Activated T-cell treated with anti-CD3 and anti-CD28 coated beads for 1 hour (primary cell): Measurements from ENCODE around the gene DOCK8.
"Not testable (repeated sequence)": the region's sequence is repeated elsewhere in the genome, so short reads cannot be mapped to it uniquely, and the experiment has no call there.

Experiments
- DNase-seq: peaks from one replicate; pipeline ENCODE4 v3.0.0-alpha.2; 2020; ENCODE audit warnings: low read depth

Gene DOCK8

DNA sequence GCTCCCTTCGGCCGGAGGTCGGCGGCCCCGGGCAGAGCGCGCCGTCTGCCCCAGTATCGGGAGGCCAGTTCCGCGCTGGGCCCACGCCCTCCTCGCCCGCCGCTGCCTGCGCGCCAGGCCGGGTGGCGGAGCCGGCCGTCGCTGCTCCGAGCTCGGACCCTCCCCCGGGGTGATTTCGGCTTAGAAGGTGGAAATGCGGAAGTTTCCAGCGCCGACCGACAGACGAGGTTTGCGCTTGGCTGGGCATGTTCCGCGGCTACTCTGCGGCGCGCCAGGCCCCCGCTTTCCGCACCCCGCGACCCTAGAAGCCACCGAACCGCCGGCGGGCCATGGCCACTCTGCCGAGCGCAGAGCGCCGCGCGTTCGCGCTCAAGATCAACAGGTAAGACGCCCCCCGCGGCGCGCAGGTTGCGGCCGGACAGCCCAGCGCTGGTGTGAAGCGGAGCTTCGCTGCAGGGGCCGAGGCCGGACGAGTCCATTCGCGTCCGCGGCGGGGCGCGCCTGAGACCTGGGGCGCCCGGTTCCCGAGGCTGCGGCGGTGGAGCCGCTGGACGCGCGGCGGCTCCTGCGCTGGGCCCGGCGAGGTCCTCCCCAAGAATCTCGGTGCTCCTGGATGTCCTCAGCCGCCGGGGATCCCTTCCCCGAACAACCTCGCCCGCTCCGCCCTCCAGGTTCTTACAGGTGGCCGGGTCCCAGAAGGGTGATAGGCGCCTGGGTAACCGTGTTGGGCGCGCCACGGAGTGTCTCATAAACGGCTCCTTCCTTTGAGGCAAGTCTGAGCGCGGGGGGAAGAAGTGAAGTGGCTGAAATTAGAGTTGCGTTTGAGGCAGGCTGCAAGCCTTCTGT lies at the start of gene DOCK8:
DOCK8 (plus strand) TSS at position 218 of the 846 bp plus-strand sequence; CDS start at position 330, 112 bp downstream.
- DNase-seq = peak; percentile 31

DNA sequence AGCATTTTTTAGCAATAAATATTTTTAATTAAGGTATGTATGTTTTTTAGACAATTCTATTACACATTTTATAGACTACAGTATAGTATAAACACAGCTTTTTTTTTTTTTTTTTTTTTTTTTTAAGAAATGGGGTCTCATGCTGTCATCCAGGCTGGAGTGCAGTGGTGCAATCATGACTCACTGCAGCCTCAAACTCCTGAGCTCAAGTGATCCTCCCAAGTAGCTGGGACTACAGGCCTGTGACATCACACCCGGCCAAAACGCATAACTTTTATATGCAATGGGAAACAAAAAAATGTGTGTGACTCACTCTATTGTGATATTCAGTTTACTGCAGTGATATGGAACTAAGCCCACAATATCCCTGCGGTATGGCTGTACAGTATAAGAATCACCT lies 44.9 kb upstream of the DOCK8 start:
- not testable (repeated sequence) for DNase-seq

DNA sequence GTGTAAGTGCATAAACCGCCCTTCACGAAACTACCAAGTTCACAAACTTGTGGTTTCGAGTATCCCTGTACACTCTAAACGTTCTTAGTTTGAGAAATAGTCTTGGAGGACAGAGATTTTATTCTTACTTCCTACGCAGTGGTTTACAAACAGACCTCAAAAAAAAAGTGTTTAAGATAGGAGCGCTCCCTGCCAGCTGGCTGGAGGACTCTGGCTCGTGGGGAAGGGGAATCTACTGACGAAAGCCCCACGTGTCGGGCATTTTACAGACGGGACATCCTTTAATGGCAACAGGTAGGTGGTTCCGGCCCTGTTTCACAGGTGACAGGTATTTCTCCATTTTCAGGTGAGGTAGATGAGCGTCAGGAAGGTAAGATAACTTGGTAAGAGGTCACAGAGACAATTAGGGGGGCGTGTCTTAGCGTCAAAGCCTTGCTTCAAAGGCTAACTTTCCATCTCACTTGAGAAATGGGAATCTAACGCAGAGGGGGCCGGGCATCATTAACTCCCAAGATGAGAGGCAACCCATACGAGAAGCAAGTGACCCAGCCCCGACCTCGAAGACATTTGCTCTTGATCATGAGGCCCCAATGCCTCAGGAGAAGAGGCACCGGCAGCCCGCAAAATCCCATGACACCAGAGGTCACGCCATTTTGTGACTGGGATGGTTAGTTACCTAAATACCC lies 36.4 kb upstream of the DOCK8 start:
- DNase-seq = not testable (repeated sequence)

DNA sequence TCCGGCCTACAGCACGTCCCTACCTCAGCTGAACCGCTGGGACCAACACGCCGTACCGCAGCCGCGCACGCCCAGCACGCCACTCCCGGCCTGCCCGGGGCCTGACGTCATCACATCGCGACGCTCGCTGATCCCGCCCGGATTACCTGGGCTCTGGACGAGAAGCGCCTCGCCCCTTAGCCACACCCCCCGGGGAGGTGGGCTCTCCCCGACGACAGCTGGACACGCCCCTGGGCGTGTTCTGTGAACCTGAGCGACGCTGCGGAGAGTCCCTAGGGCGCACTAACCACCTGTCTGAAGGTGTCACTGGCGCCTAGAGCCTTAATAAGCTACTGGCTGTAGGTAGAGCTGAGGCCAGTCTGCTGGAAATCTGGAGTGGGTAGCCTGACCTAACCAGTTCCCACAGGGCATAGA lies 35.7 kb upstream of the DOCK8 start, which contains the start of gene ZNG1A:
ZNG1A (minus strand) TSS at position 87 of the 414 bp plus-strand sequence. CDS start 87 bp downstream, outside the sequence.
- peak; percentile 64 for DNase-seq

DNA sequence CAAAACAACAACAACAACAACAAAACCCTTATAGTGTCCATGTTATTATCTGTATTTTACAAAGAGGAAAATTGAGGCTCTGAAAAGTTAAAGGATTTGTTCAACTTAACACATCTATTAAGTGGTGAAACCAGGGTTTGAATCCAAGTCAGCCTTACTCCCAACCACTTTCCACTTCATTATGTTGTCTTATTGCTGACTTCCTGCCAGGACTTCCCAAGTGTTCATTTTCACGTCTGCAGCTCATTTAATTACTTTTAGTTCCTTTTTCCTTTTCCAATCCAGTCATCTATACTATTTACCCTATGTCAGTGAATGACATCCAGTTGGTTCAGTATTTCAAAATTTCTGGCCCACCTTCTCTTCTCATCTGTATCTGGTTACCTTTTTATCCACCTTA lies 15.1 kb upstream of the DOCK8 start:
- not testable (repeated sequence) for DNase-seq

DNA sequence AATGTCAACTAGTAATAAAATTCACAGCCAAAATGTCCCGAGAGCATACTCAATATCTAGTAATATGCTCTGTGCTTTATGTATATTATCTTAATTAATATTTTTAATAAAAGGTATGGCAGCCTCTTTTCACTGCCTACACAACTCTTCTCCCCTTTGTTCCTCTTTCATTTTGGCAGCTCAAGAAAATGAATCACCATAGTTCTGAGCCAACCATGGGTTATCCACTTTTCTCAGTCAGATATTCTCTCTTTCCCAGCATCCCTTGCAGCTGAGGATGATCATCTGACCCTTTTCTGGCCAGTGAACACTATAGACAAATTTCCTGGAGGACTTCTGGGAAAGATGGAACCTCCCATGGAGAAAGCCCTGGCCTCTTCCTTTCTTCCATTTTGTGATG lies 8.2 kb upstream of the DOCK8 start:
- DNase-seq = no peak

DNA sequence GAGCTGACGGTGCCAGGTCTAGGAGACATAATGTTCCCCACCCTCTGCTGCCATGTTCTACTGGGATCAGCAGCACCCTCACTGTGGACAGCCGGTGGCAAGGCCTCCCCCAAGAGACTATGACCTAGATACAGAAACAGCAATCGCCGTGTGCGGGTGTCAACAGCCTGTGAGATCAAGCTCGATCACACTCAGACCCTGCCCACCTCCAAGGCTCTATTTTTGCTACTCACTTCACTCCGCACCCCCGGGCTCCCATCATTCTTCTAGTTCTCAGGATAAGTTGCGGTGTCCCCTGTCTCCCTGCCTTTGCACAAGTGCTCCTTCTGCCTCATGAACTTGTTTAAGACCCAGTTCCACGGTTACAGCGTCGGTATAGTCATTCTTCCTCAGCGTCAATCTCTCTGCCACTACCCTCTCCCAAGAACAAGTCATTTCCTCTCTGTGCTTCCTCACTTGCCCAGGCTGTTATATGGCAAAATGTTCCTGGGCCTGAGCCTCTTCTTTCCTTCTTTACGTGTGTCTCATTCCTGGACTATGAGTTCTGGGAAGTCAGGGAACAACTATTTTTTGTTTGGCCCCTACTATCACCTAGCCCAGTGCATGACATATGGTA lies 5.4 kb upstream of the DOCK8 start:
- no peak for DNase-seq

DNA sequence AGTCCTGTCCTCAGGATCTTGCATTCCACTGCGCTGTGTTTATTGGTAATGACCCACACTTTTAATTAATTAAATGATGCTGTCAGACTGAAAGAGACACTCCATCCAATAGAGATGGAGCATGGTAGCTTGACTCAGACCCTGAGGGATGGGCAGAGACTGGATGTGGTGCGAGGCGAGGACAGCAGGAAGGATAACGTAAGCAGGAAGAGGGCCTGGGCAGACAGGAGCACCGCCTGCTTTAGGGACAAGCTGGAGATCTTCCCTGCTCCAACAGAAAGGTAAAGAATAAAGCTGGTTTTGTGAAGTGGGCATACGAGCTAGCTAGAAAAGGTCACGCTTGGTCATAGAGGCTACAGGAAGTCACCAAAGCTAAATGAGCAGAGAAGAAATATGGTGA lies 3.6 kb upstream of the DOCK8 start:
- no peak for DNase-seq

DNA sequence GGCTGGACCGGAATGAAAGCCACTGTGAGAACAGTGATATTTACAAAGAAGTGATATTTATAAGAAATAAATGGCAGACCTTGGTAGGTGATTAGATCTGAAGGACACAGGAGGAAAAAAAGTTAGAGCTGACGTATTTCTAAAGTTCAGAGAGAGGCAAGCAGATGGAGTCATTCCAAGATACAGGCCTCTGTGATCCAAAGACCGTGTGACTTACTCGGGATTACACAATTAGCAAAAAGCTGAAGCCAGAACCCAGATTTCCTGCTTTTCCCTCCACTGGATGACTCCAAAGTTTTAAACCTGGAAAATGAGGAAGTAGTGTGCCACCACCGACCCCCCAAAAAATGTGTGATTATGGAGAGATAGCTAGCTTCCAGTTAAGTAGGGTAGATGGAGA lies 3.1 kb upstream of the DOCK8 start:
- no peak for DNase-seq

DNA sequence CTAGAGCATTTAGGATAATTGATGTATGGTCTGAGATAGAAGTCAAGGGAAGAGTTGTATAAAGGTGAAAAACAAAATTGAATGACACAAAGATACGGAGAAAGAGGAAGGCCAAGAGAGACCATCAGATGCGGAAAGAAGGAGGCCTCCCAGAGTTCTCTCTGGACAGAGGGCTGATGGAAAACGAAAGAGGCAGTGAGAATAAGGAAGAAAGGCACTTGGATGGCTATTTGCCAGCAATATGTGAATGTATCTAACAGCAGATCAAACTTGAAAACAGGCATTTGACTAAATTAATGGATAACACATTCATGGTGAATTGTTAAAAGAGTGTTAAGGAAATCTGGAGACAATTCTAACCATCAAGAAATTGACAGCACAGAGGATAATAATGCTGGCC lies 2.4 kb upstream of the DOCK8 start:
- no peak for DNase-seq

DNA sequence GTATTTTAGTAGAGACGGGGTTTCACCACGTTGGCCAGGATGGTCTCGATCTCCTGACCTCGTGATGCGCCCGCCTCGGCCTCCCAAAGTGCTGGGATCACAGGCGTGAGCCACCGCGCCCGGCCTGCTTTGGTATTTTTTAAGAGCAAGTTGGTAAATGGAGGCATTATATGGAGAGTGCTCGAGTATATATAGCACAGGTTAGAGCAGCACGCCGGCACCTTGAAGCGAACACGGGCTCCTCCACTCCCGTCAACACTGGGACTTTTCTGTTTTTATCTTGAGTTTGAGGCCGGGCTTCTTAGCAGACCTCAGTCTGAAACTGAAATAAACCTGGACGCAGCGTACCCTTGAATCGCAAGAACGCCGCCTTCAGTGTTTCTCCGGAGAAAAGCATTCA lies 764 bp upstream of the DOCK8 start:
- DNase-seq = not testable (repeated sequence)

DNA sequence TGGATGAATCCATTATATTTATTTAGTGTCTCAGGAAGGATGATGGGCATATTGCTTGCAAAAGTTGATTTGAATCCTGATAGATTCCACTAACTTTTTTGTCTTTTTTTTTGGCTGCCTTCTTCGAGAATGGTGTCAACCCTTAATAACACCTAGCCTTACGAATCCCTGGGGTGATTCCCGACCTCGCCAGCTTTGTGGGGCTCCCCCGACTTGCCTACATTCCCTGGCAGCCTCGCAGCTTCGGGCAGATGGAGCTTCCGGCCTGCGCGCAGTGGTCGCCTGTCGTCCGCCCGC lies 366 bp upstream of the DOCK8 start:
- DNase-seq = no peak

DNA sequence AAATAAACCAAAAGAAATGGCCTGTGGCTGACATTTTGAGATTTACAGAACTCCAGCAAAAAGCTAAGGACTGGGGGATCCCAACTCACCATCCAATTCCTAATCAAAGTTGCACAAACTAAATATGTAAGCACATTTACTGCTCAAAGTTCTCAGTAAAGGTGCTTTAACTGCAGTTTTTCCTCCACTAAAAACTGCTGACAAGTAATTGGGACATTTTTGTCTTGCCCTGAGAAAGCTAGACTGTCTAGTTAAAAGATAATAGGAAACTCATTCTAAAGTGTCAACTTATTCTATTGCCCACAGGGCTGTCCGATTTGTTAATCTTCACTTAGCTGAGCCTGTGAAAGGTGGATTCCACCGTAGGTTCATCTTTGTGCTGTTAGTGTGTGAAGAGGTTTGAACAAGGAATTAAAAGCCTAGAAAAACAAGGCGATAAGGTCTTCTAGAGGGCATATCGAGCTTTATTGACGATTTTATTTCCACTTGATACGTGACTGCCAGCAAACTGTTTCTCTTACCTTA lies 1.0 kb downstream of the DOCK8 start:
- DNase-seq = no peak

DNA sequence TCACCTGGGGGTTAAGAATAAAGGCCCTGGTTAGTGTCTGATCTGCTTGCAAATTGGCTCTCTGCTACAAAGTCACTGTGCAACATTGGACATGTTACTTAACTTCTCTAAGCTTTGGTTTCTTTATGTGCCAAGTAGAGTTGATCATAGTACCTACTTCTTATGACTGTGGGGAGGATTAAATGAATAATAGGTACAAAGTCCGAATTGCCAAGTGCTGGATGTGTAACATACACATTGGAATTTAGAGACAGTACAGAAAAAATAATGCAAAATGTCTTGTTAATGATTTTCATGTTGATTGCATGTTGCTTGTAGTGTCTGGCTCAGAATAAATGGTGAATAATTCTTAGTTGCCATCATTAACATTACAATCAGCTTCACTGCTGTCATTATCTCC lies 2.2 kb downstream of the DOCK8 start:
- DNase-seq = no peak

DNA sequence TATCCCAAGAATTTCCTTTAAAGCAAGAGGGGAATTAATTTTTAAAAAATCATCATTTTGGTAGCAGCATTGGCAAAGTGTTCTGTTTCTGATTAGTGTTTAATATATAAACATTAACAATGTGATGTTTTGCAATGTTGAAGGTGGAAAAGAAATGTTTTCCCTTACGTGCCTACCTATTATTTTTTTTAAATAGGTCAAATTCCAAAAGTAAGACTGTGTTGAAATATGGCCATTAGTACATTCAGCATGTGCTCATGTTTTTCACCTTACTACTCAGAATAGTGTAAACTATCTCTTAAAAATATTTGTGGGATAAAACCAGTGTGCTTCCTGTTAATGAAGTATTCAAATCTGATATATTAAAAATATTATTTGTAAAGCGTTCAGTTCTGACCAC lies 3.3 kb downstream of the DOCK8 start:
- no peak for DNase-seq

DNA sequence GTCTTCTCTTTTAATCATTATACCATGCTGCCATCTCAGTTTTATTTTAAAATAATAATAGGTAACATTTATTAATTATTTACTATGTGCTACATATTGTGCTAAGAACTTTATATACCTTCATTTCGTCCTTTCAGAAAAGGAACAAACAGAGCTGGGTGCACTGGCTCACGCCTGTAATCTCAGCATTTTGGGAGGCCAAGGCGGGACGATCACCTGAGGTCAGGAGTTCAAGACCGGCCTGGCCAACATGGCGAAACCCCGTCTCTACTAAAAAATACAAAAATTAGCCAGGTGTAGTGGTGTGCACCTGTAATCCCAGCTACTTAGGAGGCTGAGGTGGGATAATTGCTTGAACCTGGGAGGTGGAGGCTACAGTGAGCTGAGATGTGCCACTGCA lies 4.4 kb downstream of the DOCK8 start:
- not testable (repeated sequence) for DNase-seq

DNA sequence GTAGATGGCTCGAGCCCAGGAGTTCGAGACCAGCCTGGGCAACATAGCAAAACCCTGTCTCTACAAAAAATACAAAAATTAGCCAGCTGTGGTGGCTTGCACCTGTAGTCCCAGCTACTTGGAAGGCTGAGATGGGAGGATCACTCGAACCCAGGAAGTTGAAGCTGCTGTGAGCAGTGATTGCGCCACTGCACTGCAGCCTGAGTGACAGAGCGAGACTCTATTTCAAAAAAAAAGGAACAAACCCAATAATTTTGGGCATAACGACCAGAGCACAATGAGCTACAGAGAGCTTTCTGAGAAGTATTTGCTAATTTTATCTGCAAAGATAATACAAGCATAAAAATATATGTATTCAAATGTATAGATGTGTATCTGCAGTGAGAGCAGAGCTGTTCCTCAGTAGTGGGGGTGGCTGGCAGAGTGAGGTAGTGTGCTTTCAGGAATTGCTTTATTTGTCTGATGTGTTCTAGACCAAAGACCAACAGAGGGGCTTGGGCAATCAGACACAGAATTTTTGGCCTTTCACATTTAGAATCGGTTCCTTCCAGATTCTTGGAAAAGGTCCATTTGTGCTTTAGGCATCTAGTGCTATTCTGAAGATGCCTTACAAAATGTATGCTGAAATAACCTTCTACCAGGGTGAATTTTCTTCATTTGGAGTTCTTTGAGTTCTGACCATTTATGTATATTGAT lies 5.2 kb downstream of the DOCK8 start:
- DNase-seq = no peak

DNA sequence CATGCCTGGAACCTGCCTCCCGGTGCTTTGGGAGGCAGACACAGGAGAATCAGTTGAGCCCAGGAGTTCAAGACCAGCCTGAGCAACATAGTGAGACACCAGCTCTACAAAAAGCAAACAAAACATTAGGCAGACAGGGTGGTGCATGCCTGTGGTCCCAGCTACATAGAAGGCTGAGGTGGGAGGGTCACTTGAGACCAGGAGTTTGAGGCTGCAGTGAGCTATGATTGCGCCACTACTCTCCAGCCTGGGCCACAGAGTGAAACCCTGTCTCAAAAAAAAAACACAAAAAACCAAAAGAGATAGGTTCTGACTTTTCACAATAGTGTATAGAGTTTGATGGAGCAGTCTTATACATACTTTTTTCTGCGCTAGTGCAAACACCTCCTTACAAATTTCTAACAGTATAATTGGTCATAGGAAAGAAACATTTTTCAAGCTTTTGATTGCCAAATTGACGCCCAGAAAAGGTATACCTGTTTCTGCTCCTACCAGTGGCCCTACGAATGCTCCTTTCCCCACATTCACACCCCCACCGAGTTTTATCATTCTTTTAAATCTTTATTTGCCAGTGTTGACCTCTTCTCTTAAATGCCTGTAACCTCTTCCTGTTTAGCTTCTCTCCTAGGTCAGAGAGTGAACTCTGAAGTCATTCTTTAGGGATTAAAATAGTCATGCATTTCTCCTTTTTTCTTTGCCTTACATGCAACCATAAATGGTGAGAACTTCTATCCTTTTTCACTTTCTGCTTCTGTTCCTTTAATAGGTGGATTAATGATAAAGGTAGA lies 7.5 kb downstream of the DOCK8 start:
- no peak for DNase-seq

DNA sequence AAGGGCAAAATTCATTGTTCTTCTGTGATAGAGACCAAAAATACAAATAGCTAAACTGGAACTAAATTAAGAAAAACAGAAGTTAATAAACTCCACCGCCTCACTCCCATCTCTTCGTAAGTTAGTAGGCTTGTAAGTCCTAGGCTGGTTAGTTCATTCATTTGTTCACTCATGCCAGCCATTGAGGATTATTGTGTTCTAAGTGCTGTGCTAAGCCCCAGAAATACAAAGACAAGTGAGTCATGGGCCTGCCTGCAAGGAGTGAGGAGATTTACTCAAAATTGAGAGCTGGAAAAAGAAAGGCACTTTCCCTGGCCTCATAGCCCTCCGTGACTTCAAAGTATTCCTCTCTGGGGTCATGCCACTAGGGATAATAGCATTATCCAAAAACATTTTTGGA lies 8.5 kb downstream of the DOCK8 start:
- no peak for DNase-seq

DNA sequence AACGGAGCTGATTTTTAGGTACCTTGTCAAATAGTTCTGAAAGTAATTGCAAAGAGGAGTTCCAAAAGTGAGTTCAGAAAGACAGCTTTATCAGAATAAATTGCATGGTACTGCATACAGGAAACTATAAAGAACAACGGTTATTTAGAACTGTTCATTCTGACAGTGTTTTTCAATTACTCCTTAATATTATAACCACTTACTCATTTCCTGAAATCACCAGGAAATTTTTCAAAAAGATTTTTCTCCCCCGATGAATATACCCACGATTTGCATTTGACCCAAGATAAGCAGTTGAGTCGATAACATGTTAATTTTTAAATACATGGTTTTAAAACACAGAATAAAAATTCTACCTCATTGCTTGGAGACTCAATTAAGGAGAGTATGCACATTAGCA lies 9.4 kb downstream of the DOCK8 start:
- DNase-seq = no peak
